ENCODE data around the gene GALNTL6. TPM values are rescaled to one million over a fixed set of nuclear protein-coding genes. Genes with fewer than 3 reads are reported as not detected.

GALNTL6 gene
- total RNA-seq, 1 donor from 2014 or later, result 0.10 TPM

DNA sequence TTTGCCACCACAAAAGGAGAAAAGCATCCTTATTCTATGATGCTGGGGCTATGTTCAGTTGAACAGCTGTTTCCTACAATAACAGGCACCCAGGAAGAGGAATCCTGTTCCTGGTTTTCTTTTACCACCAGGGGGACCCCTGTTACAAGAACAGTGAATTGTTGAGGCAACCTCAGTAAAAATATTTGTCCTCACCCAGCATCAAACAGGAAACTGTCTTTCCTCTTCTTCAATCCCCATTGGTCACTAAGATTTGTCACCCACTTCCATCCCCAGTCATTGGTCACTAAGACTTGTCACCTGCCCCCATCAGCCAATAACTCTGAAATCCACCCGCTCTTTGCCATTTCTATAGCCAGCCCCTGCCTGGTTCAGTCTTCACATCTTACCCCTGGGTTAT lies 1211.9 kb downstream of the GALNTL6 start:
- no peak overlapping the region for H3K27ac Mint-ChIP-seq (ENCODE audit: unreplicated experiment)
- H3K27me3 Mint-ChIP-seq (ENCODE audit: unreplicated experiment), result no peaks in the 10 kb centered on the region
- H3K9me3 Mint-ChIP-seq (ENCODE audit: unreplicated experiment), result no peaks in the 10 kb centered on the region
- DNase-seq (ENCODE audit: low spot score), result peak; percentile 31
- H3K36me3 Mint-ChIP-seq (ENCODE audit: low read depth, unreplicated experiment), result no peaks in the 10 kb centered on the region
- peaks cover 4% of the 10 kb centered on the region for H3K4me1 Mint-ChIP-seq (ENCODE audit: unreplicated experiment)
- H3K4me3 Mint-ChIP-seq (ENCODE audit: unreplicated experiment), result no peak overlapping the region
- TF ChIP-seq, protein P1, sequence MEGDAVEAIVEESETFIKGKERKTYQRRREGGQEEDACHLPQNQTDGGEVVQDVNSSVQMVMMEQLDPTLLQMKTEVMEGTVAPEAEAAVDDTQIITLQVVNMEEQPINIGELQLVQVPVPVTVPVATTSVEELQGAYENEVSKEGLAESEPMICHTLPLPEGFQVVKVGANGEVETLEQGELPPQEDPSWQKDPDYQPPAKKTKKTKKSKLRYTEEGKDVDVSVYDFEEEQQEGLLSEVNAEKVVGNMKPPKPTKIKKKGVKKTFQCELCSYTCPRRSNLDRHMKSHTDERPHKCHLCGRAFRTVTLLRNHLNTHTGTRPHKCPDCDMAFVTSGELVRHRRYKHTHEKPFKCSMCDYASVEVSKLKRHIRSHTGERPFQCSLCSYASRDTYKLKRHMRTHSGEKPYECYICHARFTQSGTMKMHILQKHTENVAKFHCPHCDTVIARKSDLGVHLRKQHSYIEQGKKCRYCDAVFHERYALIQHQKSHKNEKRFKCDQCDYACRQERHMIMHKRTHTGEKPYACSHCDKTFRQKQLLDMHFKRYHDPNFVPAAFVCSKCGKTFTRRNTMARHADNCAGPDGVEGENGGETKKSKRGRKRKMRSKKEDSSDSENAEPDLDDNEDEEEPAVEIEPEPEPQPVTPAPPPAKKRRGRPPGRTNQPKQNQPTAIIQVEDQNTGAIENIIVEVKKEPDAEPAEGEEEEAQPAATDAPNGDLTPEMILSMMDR (IDR thresholded peaks at IDR 0.05; ENCODE audit: unreplicated experiment), result peak; percentile 76

DNA sequence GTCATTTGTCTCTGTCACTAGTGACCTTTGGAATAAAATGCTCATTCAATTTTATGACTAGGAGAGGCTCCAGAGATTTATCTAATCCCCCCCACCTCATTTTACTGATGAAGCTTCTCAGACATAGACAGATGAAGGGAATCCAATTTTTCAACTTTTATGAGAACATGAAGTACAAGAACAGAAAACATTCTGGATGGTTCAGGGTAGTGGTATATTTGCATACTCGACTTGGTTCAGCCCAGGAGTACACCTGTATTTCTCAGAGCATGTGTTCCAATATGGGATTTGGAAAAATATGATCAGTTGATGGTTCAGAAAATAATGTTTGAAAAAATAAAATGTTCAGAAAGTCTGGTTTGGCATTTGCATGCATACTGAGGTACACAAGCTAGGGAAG lies 1224.0 kb downstream of the GALNTL6 start:
- DNase-seq (ENCODE audit: low spot score), result no peak
- Mint-ChIP-seq H3K4me1 (ENCODE audit: unreplicated experiment) (peaks cover 29% of the 10 kb centered on the region), H3K4me3 (ENCODE audit: unreplicated experiment) (no peak overlapping the region), H3K9me3 (ENCODE audit: unreplicated experiment) (no peaks in the 10 kb centered on the region), H3K27ac (ENCODE audit: unreplicated experiment) (no peak overlapping the region), H3K27me3 (ENCODE audit: unreplicated experiment) (no peaks in the 10 kb centered on the region), H3K36me3 (ENCODE audit: low read depth, unreplicated experiment) (no peaks in the 10 kb centered on the region)
- TF ChIP-seq, protein P1 (IDR thresholded peaks at IDR 0.05; ENCODE audit: unreplicated experiment), result no peak

DNA sequence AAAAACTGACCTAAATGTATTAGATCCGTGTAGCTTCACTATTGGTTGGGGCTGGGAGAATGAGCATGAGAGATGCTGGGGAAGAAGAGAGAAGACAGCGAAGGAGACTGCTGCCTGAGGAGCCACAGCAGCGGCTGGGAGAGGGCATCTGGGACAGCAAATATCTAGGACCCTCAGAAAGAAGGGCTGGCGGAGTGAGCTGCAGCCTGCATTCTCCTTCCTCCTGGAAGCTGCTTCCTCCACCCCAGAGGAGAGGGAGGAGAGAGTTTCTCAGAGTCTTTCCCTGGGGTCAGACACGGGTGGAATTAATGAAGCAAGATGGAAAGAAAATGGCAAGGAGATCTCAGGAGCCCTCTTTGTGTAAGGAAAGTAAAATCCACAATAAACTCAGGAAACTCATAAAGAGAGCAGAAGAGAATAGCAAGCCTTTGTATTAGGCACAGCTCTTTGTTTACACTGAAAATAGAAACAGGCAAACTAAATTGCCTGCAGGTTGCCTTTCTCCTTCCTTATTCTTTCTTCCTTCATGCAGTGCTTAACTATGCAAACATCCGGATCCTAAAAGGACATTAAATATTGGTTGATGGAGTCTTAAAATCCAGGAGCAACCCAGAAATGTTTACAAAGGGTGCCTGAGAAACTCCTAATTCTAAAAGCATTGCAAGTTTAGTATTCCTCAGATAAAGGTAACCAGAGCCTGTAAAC lies 1225.1 kb downstream of the GALNTL6 start:
- Mint-ChIP-seq H3K4me1 (ENCODE audit: unreplicated experiment) (peaks cover 29% of the 10 kb centered on the region), H3K9me3 (ENCODE audit: unreplicated experiment) (no peaks in the 10 kb centered on the region), H3K27ac (ENCODE audit: unreplicated experiment) (peak overlapping the region; percentile 39), H3K36me3 (ENCODE audit: low read depth, unreplicated experiment) (no peaks in the 10 kb centered on the region), H3K4me3 (ENCODE audit: unreplicated experiment) (no peak overlapping the region), H3K27me3 (ENCODE audit: unreplicated experiment) (no peaks in the 10 kb centered on the region)
- TF ChIP-seq, protein P1 (IDR thresholded peaks at IDR 0.05; ENCODE audit: unreplicated experiment), result no peak
- peak; percentile 12 for DNase-seq (ENCODE audit: low spot score)

DNA sequence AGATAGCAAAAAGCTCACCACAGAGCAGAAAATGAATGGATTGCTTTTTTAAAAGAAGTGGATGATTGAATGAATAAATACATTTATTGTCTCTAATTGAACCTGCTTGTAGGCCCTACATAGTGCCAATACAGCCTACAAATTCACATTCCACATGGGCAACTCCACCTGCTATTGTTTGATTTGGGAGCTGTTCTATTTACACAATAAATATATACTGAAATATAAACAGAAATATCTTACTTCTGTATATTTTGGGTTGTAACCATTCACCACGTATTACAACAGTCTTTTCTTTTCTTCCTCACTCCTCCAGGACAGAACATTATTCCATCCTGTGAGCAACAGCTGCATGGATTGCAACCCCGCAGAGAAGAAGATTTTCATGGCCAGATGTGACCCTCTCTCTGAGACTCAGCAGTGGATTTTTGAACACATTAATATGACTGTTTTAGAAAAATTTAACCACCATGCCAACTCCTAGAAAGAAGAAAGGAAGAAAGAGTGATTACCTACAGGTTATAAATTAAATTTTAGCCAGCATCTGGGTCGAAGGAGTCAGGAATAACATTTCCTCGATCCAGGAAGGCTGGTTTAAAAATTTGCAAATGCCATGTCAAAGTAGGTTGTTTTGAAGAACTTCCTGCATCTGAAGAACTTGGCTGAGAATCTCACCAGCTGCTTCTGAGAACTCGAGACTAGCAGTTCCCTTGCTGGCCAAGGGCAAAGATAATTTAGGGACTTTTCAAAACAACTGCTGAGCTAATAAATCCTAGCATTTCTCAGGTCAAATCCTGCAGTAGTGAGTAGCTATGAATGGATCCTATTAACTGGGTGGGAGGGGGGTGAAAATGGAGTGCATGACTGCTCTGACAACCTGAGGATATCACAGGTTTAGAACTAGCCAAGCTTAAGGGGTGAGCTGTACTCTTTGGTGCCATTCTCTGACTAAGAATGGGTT lies 1226.7 kb downstream of the GALNTL6 start:
- H3K9me3 Mint-ChIP-seq (ENCODE audit: unreplicated experiment), result no peaks in the 10 kb centered on the region
- DNase-seq (ENCODE audit: low spot score), result no peak
- no peak overlapping the region for H3K27ac Mint-ChIP-seq (ENCODE audit: unreplicated experiment)
- no peaks in the 10 kb centered on the region for H3K27me3 Mint-ChIP-seq (ENCODE audit: unreplicated experiment)
- H3K36me3 Mint-ChIP-seq (ENCODE audit: low read depth, unreplicated experiment), result no peaks in the 10 kb centered on the region
- TF ChIP-seq, protein P1 (IDR thresholded peaks at IDR 0.05; ENCODE audit: unreplicated experiment), result no peak
- peaks cover 22% of the 10 kb centered on the region for H3K4me1 Mint-ChIP-seq (ENCODE audit: unreplicated experiment)
- no peak overlapping the region for H3K4me3 Mint-ChIP-seq (ENCODE audit: unreplicated experiment)
